ENCODE measurements around the gene TMEM131.
A peak's percentile ranks its signal among the peaks of the same experiment; 100 is the strongest.
"Not testable (repeated sequence)": the region's sequence is repeated elsewhere in the genome, so short reads cannot be mapped to it uniquely, and the experiment has no call there.

Gene TMEM131

DNA sequence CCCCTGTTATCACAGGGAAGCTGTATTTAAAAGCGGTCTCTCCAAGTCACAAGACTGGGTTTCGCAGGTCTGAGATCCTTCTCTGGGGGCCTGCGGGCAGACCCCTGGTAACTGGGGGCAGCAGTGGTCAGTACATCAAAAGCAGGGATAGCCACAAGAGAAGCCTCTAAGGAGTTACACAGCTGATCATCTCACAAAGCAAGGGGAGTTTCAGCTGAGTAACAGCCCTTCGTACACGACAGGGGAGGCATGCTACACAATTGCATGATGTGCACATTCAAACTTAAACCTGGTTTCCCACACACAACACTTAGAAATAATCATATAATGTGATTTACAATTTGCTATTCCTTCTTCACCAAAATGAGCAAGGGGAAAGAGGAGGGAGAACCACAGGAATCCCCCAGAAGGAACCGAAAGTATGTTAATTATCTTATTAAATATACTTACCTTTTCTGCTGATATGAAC lies 87.5 kb downstream of the TMEM131 start:
- no peak for DNase-seq

DNA sequence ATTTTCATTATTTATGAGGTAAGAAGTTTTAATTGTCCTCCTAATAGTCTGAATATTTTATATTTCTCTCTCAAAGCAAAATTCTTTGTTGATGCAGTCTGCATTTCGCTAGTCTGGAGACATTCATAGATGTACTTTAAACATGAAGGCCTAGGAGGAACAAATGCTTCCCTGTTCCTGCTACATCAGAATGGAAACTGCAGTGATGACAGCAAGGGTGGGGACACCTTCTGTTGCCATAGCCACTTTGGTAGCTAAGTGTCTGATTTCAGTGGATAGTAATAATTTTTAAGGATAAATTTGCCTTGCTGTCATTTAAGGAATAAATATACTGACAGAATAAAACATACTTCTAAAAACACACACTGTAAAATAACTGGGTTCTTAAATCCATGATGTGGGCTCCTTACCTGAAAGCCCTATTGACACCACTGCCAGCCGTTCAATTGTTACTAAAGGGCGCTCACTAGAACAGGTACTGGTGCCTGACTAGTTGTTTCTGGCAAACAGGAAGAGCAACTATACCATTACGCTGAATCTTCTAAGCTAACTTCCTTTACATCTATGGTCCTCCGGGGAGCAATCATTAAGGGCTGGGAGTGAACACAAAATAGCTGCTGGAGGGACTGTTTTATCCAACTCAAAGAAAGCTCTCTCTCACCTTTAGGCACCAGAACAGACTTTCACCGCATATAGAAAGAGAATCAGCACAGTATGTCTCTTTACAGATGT lies 88.2 kb downstream of the TMEM131 start:
- DNase-seq: no peak

DNA sequence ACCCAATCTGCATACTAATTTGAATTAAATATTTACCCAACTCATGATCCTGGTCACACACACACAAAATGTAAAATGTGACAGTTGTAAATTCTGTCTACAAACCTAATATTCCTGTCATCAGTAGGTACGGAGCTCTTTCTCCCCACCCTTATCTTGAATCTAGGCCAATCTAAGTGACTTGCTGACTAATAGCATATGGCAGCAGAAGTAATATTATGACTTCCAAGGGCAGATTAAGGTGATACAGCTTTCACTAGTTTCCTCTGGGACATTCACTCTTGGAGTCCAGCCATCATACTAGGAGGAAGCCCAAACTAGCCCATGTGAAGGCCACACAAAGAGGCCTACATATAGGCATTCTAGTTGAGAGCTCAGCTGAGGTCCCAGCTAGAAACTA lies 89.4 kb downstream of the TMEM131 start:
- DNase-seq: no peak

DNA sequence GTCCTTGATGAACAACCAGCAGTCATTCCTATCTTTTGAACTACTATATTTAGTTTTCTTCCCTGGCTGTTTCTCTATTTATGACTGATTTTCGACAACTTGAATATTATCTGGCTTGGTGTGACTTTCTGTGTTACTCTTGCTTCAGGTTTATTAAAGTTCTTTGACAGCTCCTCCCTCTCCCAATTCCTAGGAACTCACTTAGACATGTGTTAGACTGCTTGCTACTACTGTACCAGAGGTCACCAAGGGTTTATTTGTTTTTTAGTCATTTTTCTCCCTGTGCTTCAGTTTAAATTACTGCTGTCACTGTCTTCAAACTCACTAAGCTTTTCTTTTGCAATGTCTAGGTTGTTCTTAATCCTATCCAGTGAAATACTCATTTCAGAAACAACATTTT lies 90.5 kb downstream of the TMEM131 start:
- no peak for DNase-seq

DNA sequence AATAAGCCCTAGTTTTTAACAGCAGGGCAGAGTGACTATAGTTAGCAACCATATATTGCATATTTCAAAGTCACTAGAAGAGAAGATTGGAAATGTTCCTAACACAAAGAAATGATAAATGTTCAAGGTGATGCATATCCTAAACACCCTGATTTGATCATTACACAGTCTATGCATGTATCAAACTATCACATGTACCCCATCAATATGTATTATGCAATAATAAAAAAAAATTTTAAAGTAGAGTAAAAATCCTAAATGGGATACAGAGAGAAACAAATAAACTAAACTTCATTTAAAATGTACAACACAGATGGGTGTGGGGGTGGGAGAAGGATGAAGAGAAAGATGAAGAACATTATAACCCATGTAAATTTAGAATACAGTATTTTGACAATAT lies 93.9 kb downstream of the TMEM131 start:
- no peak for DNase-seq

DNA sequence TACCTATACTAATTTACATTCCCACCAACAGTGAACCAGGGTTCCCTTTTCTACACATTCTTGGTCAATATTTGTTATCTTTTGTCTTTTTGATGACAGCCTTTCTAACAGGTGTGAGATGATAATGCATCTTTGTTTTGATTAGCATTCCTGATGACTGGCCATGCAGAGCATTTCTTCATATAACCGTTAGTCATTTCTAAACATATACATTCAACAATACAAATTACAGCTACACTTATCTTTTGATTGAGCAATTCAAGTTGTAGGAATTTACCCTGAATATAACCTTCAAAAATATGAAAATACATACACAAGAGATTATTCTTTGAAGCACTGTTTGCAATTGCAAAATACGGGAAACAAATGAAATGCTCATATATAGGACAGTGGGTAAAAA lies 94.9 kb downstream of the TMEM131 start:
- DNase-seq: no peak

DNA sequence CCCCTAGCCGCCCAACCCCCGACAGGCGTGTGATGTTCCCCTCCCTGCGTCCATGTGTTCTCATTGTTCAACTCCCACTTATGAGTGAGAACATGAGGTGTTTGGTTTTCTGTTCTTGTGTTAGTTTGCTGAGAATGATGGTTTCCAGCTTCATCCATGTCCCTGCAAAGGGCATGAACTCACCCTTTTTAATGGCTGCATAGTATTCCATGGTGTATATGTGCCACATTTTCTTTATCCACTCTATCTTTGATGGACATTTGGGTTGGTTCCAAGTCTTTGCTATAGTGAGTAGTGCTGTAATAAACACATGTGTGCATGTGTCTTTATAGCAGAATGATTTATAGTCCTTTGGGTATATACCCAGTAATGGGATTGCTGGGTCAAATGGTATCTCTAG lies 102.7 kb downstream of the TMEM131 start:
- not testable (repeated sequence) for DNase-seq

DNA sequence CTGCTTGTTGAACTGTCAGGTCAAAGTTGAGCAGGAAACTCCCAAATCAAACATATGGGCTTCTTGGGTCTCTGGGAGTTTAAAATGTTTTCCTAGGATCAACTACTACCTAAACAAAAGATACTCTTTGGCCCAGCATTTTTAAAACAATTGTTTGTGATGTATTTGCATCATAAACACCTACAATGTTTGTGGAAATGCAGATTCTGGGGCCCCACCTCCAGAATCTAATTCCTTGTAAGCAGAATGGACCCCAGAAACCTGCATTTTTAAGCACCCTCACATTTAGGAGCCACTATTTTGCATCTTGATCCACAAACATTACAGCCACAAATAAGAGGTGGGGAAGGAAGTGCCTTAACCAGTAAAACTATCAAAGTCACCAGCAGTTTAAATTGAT lies 104.1 kb downstream of the TMEM131 start:
- no peak for DNase-seq

DNA sequence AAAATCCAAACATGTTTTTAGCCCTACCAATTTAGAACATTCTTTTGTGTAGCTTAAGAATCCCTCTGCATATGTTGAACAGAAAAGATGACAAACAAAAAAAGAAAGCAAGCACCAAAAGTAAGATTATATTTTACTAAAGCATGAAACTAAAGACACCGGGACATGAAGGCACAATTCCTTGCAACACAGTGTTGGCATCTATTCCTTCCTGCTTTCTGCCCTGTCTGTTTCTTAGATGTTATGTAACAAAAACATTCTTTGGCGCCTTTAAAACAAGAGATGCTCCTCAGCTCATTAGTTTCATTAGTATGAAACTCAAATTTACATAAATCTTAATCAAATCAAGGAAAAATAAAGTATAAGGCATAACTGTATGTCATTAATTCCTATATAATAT lies 106.6 kb downstream of the TMEM131 start:
- no peak for DNase-seq

DNA sequence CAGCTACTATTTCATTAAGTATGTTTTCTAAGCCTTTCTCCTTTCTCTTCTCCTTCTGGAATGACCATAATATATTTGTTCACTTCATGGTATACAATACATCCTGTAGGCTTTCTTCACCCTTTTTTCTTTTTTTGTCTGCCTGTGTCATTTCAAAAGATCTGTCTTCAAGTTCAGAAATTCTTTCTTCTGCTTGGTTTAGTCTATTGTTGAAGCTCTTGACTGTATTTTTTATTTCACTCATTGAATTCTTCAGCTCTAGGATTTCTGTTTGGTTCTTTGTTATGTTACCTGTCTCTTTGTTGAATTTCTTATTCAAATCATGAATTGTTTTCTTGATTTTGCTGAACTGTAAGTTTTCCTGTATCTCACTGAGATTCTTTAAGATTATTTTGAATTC lies 109.9 kb downstream of the TMEM131 start:
- no peak for DNase-seq

DNA sequence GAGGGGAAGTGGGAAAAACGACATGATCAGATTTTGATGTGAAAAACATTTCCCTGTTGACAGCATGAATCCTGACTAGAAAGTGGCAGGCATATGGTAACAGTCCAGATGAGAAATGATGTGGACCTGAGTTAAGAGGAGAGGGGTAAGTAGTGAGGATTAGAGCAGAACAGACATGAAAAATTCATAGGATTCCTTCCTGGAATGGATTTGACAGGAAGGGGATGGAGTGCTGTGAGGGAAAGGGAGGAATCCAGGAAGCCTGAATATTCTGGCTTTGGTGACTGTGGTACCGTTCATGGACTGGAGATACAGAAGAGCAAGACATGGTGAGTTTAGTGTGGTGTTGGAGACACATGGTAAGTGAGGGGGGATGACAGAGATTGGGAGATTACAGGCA lies 115.4 kb downstream of the TMEM131 start:
- DNase-seq: no peak

DNA sequence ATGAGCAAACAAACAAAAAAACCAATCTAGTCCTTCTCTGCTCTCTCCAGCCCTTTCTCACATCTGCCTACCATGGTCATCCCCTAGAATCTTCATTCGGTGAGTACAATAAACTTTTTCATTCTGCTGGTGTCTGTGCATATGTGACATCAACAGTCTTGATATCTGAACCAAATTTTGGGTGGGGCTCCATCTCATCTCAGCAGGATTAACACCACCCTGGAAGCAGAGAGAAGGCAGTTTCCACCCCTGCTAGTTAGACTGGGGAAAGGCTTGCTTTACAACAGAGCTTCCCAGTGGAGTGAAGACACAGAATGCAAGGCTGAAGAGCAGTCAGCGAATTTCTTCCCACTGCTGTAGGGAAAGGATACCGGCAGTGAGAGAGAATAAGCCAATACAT lies 116.9 kb downstream of the TMEM131 start:
- DNase-seq: no peak

DNA sequence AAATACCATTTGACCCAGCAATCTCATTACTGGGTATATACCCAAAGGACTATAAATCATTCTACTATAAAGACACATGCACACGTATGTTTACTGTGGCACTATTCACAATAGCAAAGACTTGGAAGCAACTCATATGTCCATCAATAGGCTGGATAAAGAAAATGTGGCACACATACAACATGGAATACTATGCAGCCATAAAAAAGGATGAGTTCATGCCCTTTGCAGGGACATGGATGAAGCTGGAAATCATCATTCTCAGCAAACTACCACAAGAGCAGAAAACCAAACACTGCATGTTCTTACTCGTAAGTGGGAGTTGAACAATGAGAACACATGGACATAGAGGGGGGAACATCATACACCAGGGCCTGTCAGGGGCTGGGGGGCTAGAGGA lies 117.4 kb downstream of the TMEM131 start:
- DNase-seq: not testable (repeated sequence)

DNA sequence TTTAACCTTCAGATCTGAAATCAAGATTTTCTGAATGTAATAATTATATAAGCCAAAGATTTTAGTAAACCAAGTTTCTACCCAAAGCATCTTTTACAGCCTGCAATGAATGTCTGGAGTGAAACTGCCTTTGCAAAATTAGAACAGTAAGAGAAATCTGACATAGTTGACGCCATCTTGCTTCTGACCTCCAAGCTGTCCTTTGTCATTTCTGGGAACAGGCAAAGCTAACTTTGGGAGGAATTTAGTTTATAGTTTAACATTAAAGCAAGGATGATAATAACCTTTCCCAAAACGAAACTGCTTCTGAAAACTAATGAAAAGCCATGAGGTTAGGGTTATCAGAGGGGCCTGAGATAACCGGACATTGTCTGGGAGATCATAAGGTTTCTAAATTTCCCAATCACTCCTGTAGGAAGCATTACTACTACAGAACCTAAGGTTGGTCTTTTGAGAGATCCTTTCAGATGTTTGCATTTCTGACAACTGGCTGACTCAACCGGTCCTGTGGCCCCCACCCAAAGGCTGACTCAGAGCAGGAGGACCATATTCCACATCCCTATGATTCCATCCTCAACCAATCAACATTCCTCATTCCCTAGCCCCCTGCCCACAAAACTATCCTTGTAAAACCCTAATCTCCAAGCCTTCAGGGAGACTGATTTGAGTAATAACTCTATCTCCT lies 124.5 kb downstream of the TMEM131 start:
- DNase-seq: peak; percentile 92

DNA sequence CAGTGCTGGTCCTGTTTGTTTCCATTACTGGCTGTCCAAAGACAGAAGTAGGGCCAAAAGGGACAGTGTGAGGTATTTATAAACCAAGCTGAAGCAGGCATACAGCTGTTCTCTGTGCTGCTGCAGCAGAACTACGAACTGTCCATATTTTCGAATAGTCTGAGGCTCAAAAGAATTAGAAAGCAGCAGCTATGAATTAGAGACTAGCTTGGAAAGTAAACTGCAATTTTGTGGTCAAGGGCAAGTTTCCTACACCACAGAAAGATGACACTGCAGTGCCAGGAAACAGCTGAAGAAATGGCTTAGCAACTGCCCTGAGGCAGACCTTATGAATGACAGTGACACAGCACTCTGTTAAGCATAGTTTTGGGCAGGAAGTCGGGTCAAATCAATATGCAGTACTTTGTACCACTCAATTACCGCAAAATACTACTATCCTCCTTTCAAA lies 125.3 kb downstream of the TMEM131 start:
- DNase-seq: peak; percentile 98

DNA sequence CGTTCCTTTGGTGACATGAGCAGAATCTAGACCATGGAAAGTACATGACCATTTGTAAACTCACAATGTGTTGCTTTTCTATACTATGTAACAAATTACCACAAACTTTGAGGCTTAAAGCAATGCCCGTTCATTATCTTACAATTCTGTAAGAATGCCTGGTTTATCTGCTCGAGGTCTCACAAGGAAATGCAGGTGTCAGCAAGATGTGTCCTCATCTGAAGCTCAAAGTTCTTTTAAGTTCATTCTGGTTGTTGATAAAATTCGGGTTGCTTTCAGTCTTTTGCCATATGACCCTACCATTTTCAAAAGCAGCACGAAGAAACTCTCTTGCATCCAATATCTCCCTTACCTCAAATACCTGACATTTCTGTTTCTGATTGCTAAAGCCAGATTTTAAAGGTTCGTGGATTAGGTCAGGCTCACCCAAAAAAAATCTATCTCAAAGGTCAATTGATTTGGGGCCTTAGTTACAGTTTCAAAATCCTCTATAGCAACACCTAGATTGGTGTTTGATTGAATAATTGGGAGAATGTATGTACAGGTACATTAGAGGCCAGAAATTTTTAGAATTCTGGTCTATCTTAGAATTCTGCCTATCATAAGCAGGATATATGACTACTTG lies 125.9 kb downstream of the TMEM131 start:
- no peak for DNase-seq

DNA sequence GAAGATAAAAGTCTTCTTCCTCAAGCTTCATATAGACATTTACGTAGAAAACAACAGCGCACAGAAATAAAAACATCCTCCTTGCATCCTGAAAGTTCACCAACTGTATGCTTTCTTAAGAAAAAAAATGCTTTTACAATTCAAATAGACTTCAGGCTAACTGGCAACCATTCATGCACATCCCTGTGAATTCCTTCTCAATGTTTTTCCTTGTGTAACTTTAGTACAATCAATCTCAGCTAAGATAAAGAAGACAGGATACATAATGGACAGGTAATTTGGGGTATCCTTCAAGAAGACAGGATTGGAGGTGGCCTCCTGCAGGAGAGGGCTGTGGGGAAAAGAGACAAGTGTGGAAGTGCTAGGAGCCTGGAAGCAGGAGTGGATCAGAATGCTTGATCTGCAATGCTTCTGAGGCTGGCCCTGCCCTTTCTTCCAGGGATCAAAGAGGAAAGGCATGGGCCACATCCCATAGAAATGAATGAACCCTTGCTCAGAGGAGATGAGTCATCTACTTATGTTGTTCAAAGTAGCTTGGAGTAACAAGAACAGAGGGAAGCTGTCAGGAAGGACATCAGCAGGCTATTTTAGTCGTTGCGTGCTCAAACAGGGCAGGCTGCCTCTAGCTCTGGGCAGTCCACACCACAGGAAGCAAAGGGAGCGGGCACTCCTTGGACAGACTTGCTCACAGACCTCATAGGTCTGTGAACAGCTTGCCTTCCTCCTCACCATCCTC lies 126.6 kb downstream of the TMEM131 start:
- DNase-seq: peak; percentile 95

DNA sequence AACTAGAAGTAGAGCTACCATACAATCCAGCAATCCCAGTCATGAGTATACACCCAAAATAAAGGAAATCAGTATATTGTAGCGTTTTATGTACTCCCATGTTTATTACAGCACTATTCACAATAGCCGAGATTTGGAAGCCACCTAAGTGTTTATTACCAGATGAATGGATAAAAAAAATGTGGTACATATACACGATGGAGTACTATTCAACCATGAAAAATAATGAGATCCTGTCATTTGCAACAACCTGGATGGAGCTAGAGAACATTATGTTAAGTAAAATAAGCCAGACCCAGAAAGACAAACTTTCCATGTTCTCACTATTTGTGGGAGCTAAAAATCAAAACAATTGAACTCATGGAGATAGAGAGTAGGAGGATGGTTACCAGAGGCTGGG lies 131.9 kb downstream of the TMEM131 start:
- DNase-seq: no peak

DNA sequence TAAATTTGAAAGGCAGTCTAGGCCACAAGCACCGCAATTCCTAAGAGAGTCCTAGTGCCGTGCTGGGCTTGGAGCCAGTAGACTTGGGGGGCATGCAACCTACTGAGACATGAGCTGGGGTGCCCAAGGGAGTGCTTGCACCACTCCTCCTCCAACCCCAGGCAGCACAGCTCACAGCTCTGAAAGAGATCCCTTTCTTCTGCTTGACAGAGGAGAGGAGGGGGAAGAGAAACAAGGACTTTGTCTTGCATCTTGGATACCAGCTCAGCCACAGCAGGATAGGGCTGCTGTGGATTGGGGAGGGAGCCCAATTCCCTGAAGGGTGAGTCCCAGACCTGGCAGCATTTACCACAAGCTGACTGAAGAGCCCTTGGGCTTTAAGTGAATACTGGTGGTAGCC lies 134.6 kb downstream of the TMEM131 start:
- DNase-seq: no peak

DNA sequence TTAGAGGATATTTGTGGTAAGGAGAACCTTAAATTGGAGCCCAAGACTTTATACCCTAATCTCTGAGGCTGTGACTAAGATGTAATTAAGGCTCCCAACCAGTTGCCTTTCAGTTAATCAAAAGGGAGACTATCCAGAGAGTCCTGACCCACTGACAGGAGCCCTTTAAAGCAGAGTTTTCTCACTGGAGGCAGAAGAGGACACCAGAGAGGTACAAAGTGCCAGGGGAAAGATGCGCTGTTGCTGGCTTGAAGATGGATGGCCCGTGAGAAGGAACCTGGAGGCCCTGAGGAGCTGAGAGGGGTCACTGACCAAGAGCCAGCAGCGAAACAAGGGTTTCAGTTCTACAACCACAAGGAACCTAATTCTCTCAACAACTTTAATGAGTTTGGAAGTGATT lies 137.3 kb downstream of the TMEM131 start:
- DNase-seq: no peak

DNA sequence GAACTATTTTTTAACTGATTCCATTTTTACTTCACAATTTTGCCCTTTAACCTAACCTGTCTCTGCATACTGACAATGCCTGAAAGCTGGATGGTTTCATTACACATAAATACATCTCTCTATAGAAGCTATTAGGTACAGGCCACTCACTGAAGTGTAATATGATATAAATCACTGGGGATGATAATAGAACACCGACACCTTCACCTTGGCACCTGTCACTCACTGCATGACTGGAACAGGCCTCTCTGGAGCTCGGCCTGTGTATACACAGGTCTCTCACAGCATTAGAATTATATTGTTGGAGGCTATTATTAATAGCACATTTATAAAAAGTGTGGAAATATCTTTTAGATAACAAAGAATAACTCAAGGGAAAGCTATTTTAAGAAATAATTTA lies 138.2 kb downstream of the TMEM131 start:
- no peak for DNase-seq

DNA sequence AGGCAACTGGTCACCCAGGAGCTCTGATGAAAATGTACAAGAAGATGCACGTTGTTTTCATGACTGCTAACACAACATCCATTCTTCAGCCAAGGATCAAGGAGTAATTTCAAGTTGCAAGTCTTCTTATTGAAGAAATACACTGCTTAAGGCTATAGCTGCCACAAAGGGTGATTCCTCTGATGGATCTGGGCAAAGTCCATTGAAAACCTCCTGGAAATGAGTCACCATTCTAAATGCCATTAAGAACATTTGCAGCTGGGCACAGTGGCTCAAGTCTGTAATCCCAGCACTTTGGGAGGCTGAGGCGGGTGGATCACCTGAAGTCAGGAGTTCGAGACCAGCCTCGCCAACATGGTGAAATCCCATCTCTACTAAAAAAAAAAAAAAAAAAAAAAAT lies 142.7 kb downstream of the TMEM131 start:
- not testable (repeated sequence) for DNase-seq

DNA sequence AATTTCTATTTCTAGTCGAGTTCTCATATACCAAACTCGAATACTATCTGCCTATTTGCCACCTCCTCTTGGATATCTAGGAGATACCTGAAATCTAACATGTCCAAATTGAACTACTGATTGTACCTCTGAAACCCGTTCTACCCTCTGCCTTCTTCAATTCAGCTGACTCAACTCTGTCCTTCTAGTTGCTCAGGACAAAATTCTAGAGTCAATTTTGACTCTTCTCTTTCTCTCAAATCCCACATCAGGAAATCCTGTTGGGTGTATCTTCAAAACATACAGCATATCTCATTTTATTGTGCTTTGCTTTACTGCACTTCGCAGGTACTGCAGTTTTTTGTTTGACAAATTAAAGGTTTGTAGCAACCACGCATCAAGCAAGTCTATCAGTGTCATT lies 144.6 kb downstream of the TMEM131 start:
- DNase-seq: no peak

All from fibroblast of skin of scalp (primary cell).